ENCODE results near the gene SNX2. TPM values are rescaled to one million over a fixed set of nuclear protein-coding genes. Genes with fewer than 3 reads are reported as not detected.
A peak's percentile ranks its signal among the peaks of the same experiment; 100 is the strongest.
"Not testable (repeated sequence)": the region's sequence is repeated elsewhere in the genome, so short reads cannot be mapped to it uniquely, and the experiment has no call there.

SNX2 gene
- total RNA-seq, 1 donor from 2014 or later, result 41.0 TPM

GRCh38 chr5:122761896-122762295, 13.0 kb upstream of the SNX2 start:
- ATAC-seq (ENCODE audit: poor library complexity); DNase-seq; intact Hi-C loops (cut with DNase I): not testable (repeated sequence)

- no peak for ATAC-seq (ENCODE audit: poor library complexity)
- no peak for DNase-seq
- intact Hi-C loops (cut with DNase I), result no loop called here
Observed at GRCh38 chr5:122766130-122766529, 8.8 kb upstream of the SNX2 start.

- DNase-seq (no peak), ATAC-seq (ENCODE audit: poor library complexity) (no peak)
- intact Hi-C loops (cut with DNase I), result no loop called here
Observed at GRCh38 chr5:122770477-122770876, 4.4 kb upstream of the SNX2 start.

- intact Hi-C loops (cut with DNase I), result no loop called here
- ATAC-seq (ENCODE audit: poor library complexity) (no peak), DNase-seq (no peak)
Observed at GRCh38 chr5:122772446-122772845, 2.4 kb upstream of the SNX2 start.

- DNase-seq (no peak), ATAC-seq (ENCODE audit: poor library complexity) (no peak)
- intact Hi-C loops (cut with DNase I), result no loop called here
Observed at GRCh38 chr5:122773619-122774018, 1.3 kb upstream of the SNX2 start.

GRCh38 chr5:122774519-122774860, 390 bp upstream of the SNX2 start:
- DNase-seq (no peak), ATAC-seq (ENCODE audit: poor library complexity) (peak; percentile 49)
- intact Hi-C loops (cut with DNase I), result no loop called here

GRCh38 chr5:122775550-122776542, 966 bp downstream of the SNX2 start:
- ATAC-seq (ENCODE audit: poor library complexity) (peak; percentile 22), DNase-seq (no peak)
- intact Hi-C loops (cut with DNase I), result no loop called here

- intact Hi-C loops (cut with DNase I), result no loop called here
- ATAC-seq (ENCODE audit: poor library complexity) (no peak), DNase-seq (no peak)
Observed at GRCh38 chr5:122778157-122778556, 3.3 kb downstream of the SNX2 start.

- ATAC-seq (ENCODE audit: poor library complexity), result no peak
- intact Hi-C loops (cut with DNase I), result no loop called here
Observed at GRCh38 chr5:122779451-122779850, 4.6 kb downstream of the SNX2 start.

GRCh38 chr5:122780296-122780695, 5.4 kb downstream of the SNX2 start:
- intact Hi-C loops (cut with DNase I), result no loop called here
- ATAC-seq (ENCODE audit: poor library complexity), result no peak
- DNase-seq, result no peak

More at GRCh38 chr5:122779451-122779850, 4.6 kb downstream of the SNX2 start:
- DNase-seq, result no peak

- intact Hi-C loops (cut with DNase I), result no loop called here
- DNase-seq (no peak), ATAC-seq (ENCODE audit: poor library complexity) (no peak)
Observed at GRCh38 chr5:122781465-122781864, 6.6 kb downstream of the SNX2 start.

- ATAC-seq (ENCODE audit: poor library complexity) (no peak), DNase-seq (no peak)
- intact Hi-C loops (cut with DNase I), result no loop called here
Observed at GRCh38 chr5:122785294-122785693, 10.4 kb downstream of the SNX2 start.

- intact Hi-C loops (cut with DNase I), result no loop called here
- no peak for DNase-seq
- no peak for ATAC-seq (ENCODE audit: poor library complexity)
Observed at GRCh38 chr5:122788371-122788770, 13.5 kb downstream of the SNX2 start.

GRCh38 chr5:122788996-122789395, 14.1 kb downstream of the SNX2 start:
- DNase-seq (no peak), ATAC-seq (ENCODE audit: poor library complexity) (no peak)
- intact Hi-C loops (cut with DNase I), result no loop called here

- intact Hi-C loops (cut with DNase I), result no loop called here
- ATAC-seq (ENCODE audit: poor library complexity), result no peak
Observed at GRCh38 chr5:122789461-122790171, 14.7 kb downstream of the SNX2 start.

GRCh38 chr5:122790354-122791103, 15.6 kb downstream of the SNX2 start:
- ATAC-seq (ENCODE audit: poor library complexity) (no peak), DNase-seq (no peak)
- intact Hi-C loops (cut with DNase I), result no loop called here

More at GRCh38 chr5:122789461-122790171, 14.7 kb downstream of the SNX2 start:
- no peak for DNase-seq

GRCh38 chr5:122805481-122805880, 30.6 kb downstream of the SNX2 start:
- intact Hi-C loops (cut with DNase I), result no loop called here
- DNase-seq, result no peak
- ATAC-seq (ENCODE audit: poor library complexity), result no peak

GRCh38 chr5:122810405-122810804, 35.5 kb downstream of the SNX2 start:
- intact Hi-C loops (cut with DNase I), result no loop called here
- no peak for DNase-seq
- no peak for ATAC-seq (ENCODE audit: poor library complexity)

GRCh38 chr5:122815218-122815767, 40.4 kb downstream of the SNX2 start:
- DNase-seq (no peak), ATAC-seq (ENCODE audit: poor library complexity) (no peak)
- intact Hi-C loops (cut with DNase I), result no loop called here
